GM18502 (cell line): ENCODE data around the gene EEPD1.
A peak's percentile ranks its signal among the peaks of the same experiment; 100 is the strongest.
"Not testable (repeated sequence)": the region's sequence is repeated elsewhere in the genome, so short reads cannot be mapped to it uniquely, and the experiment has no call there.

Experiments
- ATAC-seq: cut with Tn5 transposase; IDR thresholded peaks from one replicate; pipeline ENCODE4 v1.9.1; 2021; ENCODE audit warnings: mild to moderate bottlenecking; ENCODE audit not compliant: unreplicated experiment, poor library complexity

Gene EEPD1

DNA sequence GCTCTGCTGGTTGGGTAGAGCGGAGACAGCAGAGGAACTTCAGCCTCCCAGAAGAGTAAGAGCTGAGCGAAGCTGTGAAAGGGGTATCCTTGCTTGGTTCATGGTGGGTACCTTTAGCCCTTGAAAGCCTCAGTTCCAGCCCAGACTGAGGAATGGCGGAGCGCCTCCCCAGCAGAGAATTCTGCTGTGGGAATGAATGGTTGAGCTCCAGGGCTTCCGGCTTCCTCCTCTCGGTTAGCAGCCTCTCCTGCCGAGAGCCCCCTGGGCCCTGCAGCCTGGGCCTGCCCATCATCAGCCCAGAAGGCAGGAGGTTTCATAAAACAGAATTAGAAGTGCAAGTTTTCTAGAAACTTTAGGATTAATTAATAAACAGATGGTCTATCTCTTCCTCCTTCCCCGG is 156.7 kb downstream of the EEPD1 start:
- no peak for ATAC-seq

DNA sequence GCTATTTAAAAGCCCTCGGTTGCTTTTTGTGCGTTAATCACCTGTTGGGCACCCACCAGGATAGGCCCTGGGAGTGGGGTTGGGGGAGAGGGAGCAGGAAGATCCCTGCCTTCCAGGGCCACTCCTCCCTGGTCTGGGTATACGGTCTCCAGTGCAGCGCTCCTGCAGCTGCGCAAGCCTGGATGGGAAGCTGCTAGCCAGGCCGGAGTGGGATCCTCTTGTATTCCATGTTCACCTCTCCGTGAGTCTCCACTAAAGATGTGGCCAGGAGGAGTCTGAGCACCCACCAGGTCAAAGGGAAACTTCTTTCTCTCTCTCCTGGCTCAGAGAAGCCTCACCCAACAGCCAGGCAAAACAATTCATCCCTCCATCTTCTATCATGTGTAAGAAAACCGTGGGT is 157.8 kb downstream of the EEPD1 start:
- ATAC-seq, result no peak

DNA sequence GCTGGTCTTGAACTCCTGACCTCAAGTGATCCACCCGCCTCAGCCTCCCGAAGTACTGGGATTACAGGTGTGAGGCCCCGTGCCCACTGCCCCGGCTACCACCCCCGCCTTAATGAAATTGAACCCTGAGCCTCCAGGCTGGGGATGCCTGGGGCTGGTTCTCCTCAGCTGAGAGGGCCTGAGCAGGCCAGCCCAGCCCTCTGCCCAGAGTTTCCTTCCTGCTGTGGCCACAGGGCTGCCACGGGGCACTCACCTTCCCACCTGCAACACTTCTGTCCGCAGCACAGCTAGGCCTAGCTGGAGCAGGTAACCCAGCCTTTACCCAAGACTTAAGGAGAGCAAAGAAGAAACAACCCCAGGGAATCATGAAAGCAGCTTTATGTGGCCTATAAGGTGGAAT is 158.5 kb downstream of the EEPD1 start:
- no peak for ATAC-seq

DNA sequence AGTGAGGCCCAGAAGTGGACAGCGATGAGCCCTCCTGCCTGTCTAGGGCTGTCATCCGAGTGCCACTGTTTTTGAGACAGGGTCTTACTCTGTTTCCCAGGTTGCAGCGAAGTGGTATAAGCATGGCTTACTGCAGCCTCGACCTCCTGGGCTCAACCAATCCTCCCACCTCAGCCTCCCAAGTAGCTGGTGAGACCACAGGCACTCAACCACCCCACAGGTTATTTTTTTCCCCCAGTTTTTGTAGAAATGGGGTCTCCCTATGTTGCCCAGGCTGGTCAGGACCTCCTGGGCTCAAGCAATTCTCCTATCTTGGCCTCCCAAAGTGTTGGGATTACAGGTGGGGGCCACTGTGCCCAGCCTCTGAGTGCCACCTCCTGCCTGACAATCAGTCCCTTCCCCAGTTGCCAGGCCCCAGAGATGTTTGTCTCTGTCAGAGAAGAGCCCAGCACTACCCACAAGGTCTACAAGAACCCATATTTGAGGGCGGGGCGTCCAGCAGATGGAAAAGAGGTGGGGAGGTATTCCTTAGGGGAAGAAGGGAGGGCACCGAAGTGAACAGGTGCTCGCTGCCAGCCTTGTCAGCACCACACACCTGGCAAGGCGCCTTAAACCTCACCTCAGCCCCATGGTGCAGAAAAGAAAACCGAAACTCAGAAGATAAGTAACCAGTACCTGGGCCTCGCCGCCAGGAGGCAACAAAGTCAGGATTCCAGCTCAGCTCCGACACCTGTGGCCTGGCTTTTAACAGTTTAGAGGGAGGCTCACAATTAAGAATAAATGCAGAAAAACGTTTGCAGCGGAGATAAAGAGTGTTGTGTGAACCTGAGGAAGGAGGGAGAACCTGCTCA is 159.2 kb downstream of the EEPD1 start:
- ATAC-seq, result peak; percentile 90

DNA sequence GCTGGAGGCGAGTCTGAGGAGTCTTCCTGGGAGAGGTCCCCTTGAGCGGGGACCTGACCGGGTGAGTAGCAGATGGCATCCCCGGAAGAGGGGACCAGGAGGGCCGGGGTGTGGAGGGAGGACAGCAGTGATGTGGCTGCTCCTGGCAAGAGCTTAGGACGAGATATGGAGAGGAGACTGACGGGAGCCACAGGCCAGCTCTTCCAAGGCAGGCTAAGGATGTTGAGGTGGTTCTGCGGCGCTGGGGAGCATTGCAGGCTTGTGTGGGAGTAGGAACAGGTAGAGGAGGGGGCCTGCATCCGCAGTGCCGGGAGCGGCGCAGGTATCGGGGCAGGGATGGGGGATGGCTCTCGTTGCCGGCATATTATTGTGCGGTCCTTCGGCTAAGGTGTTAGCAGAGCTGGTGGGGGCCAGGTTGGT is 159.9 kb downstream of the EEPD1 start:
- ATAC-seq, result no peak

DNA sequence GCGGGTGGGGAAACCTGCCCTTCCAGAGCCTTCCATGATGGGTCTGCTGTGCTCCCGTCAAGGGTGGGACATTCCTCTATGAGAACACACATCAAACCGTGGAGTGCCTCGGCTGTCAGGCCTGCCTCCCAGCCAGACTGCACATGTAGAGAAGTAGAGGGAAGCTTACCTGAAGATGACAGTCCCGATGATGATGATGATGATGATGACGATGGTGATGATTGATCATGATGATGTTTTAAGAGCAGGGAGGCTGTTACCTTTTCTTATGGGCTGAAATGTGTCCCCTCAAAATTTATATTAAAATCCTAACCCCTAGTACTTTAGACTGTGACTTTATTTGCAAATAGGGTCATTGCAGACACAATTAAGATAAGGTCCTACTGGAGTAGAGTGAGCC is 160.6 kb downstream of the EEPD1 start:
- ATAC-seq, result no peak

DNA sequence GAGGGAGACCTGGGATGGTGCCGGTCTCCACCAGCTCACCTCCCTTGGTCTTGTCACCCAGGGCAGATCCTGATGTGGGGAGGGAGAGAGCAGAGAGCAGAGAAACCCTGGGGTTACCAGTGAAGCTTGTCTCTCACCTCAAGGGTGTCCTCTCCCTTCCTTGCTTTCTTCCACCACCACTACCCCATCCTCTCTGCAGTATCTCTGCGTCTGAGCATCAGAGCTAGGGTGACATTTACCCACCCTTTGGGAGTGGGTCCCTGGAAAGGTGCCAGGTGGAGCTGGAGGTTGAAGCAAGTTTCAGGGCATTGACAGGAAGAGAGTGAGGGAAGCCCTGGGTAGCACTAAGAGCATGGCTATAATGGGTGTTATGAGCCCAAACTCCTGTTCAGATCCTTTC is 161.4 kb downstream of the EEPD1 start:
- ATAC-seq, result no peak

DNA sequence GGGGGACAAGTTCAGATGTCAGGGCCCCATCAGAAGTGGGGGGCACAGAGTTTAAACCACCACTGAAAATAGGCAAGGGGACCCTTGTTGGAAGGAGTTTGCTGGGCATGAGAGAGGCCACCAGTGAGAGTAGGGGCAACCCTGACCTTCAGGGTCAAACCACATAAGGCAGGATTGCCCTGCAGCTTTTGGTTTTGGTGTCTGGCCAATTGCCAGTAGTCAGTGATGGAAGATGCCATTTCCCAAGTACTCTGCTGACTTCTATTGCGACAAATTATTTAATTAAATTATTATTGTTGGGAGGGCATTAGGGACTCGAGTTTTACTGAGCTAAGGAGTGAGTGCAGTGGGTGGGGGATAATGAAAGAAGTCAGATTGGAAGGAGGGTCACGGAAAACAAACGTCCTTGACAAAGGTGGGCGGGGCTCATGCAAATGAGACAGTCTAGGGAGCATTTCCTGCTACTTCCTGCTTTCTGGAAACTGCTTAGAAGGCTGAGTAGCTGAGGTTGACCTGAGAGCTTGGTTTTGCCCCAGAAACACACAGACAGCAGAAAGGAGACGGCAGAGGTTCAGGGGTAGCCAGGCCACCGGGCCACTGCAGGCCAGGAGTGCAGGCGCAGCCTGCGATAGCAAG is 162.4 kb downstream of the EEPD1 start:
- ATAC-seq, result no peak

DNA sequence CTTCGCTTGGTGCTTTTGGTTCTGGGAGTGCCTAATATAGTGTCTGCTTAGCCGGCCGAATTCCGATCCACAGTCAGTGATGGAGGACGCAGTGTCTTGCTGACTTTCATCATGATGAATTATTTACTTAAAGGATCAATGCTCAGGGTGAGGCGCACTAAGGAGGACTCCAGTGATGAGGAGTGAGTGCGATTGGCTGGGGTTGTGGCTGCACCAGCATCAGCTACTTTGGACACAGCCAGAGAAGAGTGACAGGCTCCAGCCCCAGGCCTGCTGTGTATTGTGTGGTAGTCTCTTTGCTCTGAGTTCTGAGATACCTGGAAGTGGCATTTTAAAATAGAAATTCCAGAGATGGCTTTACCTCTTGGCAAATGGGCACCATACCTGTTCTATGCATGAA is 163.3 kb downstream of the EEPD1 start:
- no peak for ATAC-seq

DNA sequence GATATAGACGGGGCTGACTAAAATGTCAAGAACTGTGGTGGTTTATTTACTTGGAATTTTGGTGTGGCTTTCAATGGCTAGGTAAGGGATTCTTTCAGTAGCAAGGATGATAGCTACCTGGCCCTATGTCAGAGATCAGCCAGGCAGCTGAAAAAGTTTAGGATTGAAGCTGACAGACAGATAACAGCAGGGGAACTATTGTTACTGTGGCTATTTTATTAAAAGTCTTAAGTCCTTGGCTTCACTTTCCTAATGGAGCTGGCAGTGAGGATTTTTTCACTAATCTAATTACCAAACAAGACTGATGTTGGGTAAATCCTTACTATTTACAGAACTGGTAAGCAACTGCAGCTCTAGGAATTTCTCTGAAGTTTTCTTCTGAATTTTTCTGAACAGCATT is 164.2 kb downstream of the EEPD1 start:
- ATAC-seq, result no peak

DNA sequence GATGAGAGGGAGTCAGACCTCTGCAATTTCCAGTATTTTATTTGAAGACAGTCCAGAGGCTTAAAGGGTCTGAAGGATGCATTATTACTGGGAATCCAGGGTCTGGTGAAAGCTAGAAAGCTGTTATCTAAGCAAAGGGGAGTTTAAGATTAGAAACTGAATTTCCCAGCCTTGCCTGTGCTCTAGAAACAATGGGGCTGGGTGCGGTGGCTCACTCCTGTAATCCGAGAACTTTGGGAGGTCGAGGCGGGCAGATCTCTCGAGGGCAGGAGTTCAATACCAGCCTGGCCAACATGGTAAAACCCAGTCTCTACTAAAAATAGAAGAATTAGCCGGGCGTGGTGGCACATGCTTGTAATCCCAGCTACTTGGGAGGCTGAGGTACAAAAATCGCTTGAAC is 165.1 kb downstream of the EEPD1 start:
- ATAC-seq, result no peak

DNA sequence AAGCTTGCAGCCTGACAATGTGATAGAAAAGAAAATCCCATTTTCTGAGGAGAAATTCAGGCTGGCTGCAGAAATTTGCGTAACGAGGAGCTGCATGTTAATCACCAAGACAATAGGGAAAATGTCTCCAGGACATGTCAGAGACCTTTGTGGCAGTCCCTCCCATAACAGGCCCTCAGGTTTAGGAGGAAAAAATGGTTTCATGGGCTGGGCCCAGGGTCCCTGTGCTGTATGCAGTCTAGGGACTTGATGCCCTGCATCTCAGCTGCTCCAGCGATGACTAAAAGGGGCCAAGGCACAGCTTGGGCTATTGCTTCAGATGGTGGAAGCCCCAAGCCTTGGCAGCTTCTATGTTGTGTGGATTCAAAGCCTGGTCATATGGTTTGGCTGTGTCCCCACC is 168.2 kb downstream of the EEPD1 start:
- not testable (repeated sequence) for ATAC-seq

DNA sequence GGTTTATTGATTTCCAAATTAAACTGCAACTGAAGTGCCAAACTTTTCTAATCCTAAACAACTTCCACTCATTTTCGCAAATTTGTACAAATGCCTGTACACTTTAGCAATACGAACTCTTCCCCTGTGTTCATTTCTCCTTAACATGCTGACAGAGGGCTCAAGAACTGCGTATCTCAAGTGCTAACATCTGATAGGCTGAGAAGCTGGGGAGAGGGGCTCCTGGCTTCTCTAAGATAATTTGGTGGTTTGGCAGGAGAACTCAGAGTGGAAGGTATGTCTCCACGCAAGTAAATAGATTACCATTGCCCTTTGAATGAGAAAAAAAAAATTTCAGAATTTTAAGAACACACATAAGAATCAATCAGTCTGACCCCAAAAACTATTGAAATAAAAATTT is 183.3 kb downstream of the EEPD1 start:
- ATAC-seq, result no peak

DNA sequence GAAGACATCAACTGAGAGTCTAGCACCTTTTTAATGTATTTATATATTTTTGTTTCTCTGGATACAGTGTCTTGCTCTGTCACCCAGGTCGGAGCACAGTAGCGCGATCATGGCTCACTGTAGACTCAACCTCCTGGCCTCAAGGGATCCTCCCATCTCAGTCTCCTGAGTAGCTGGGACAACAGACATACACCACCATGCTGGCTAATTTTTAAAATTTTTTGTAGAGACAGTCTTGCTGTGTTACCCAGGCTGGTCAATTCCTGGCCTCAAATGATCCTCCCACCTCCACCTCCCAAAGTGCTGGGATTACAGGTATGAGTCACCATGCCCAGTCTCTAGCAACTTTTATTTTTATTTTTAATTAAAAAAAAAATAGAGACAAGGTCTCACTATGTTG is 185.2 kb downstream of the EEPD1 start:
- no peak for ATAC-seq

DNA sequence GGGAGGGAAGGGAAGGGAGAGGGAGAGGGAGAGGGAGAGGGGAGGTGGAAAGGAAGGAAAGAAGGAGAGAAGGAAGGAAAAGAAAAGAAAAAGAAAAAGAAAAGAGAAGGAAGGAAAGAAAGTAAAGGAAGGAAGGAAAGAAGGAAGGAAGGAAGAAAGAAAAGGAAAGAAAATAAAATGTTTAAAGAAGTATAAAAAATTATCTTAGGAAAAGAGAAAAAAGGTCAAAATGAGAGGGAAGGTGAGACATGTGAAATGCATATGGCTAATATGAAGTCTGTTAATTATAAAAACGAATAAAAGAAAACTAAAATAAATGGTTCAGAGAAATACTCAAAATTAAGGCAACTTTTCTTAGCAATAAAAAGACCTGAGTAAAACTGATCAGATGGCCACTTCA is 190.5 kb downstream of the EEPD1 start:
- ATAC-seq, result no peak

DNA sequence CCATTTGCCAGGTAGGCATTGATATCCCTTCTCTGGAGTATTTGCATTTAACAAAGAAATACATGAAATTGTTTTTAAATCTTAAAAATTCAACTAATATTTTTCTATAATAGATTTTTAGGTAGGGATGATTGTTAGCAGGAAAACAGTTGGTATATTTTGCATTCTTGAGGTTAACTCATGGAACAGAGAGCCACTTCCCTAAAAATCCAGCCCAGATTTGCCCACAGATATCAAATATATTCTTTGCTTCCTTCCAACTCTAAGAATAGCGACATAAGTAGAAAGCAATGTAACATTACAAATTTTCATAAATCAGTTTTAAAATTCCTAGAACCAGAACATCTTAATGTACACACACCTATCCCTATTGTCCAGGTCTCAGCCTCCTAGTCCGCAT is 191.6 kb downstream of the EEPD1 start:
- ATAC-seq, result no peak

DNA sequence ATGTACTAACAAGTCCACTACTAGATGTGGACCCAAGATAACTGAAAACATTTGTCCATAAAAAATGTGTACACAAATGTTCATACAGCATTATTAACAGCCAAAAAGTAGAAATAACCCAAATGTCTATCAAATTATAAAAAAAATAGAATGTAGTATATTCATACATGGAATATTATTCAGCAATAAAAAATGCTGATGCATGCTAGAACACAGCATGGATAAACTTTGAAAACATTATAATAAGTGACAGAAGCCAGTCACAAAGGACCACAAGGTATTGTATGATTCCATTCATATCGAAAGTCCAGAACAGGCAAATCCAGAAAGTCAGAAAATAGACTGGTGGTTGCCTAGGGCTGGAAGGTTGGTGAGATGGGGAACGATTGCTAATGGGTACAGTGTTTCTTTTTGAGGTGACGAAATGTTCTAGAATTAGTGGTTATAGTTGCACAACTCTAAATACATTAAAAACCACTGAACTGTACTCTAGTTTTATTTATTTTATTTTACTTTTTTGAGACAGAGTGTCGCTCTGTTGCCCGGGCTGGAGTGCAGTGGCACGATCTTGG is 193.3 kb downstream of the EEPD1 start:
- ATAC-seq, result no peak

DNA sequence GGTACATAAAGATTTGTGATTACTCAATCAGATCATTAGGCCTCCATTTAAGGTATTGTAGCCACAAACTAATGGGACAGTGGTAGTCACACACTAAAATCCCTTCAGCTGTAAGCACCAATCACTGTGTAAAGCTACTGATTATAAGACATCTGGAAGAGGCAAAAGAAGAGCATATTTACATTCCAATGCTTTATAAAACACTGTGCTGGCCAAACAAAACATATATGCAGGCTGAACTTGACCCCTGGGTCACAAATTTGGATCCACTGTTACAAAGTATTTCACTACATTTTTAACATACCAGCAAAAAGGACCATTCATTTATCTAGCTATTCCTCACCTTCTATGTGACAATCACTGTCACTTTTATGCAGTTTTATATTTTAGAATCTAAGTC is 195.2 kb downstream of the EEPD1 start:
- ATAC-seq, result no peak

DNA sequence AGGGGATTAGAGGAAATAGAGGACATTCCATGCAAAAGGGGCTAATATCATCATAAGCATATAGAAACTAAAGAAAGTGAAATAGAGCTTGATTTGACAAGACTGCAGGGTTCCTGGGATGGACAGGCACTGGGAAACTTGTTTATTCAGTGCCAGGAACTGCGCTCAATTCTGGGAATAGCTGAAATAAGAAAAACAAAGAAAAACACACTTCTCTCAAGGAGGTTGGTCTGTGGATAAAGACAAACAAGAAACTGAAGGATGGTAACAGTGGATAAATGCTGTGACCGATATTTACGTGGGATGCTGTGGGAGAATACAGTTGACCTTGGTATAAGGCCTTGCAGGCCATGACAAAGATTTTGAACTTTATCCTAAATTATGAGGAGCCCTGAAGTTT is 195.7 kb downstream of the EEPD1 start:
- no peak for ATAC-seq

DNA sequence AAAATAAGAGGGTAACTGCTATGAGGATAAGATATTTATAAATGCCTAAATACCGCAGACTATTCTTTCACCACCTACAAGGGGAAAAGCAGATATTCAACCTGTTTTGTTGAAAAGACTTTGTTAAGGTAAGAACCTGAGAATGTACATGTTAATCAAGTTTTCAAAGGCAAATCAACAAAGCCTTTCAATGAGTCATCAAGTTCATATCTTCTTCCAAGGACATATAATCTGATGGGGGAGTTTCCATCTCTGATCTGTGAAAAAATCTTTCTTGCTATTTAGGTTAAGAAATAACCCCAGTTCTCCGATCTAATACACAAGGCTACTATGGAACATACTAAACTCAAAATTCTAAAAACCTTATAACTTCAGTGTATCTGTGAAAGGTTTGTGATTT is 196.6 kb downstream of the EEPD1 start:
- ATAC-seq, result no peak
